Measurements from ENCODE around the gene CACNA1B.
"Not testable (repeated sequence)": the region's sequence is repeated elsewhere in the genome, so short reads cannot be mapped to it uniquely, and the experiment has no call there.

The CACNA1B gene

GRCh38 chr9:137866226-137867141 lies 11.1 kb upstream of the CACNA1B start:
- DNase-seq, result no peak

- DNase-seq, result no peak
These were observed 7.2 kb upstream of the CACNA1B start for GRCh38 chr9:137870432-137870831.

GRCh38 chr9:137872296-137872695 lies 5.3 kb upstream of the CACNA1B start:
- DNase-seq, result no peak

- no peak for DNase-seq
These were observed 4.2 kb upstream of the CACNA1B start for GRCh38 chr9:137873408-137873807.

GRCh38 chr9:137873858-137874362 lies 3.7 kb upstream of the CACNA1B start:
- no peak for DNase-seq

GRCh38 chr9:137875354-137875753 lies 2.2 kb upstream of the CACNA1B start:
- no peak for DNase-seq

GRCh38 chr9:137875846-137876245 lies 1.7 kb upstream of the CACNA1B start:
- no peak for DNase-seq

- DNase-seq, result no peak
These were observed 1.3 kb upstream of the CACNA1B start for GRCh38 chr9:137876269-137876668.

- DNase-seq, result no peak
These were observed 698 bp upstream of the CACNA1B start for GRCh38 chr9:137876781-137877386.

GRCh38 chr9:137878146-137878941 lies 762 bp downstream of the CACNA1B start:
- DNase-seq, result peak; percentile 51

GRCh38 chr9:137879052-137879451 lies 1.5 kb downstream of the CACNA1B start:
- DNase-seq, result no peak

- no peak for DNase-seq
These were observed 2.1 kb downstream of the CACNA1B start for GRCh38 chr9:137879566-137880150.

- DNase-seq, result no peak
These were observed 2.8 kb downstream of the CACNA1B start for GRCh38 chr9:137880160-137880975.

- no peak for DNase-seq
These were observed 3.5 kb downstream of the CACNA1B start for GRCh38 chr9:137880976-137881530.

GRCh38 chr9:137881591-137882505 lies 4.3 kb downstream of the CACNA1B start:
- no peak for DNase-seq

GRCh38 chr9:137882506-137882821 lies 4.9 kb downstream of the CACNA1B start:
- no peak for DNase-seq

- not testable (repeated sequence) for DNase-seq
These were observed 6.4 kb downstream of the CACNA1B start for GRCh38 chr9:137883977-137884376.

GRCh38 chr9:137884547-137884946 lies 7.0 kb downstream of the CACNA1B start:
- DNase-seq, result peak; percentile 32

- not testable (repeated sequence) for DNase-seq
These were observed 7.5 kb downstream of the CACNA1B start for GRCh38 chr9:137885121-137885520.

GRCh38 chr9:137888621-137889020 lies 11.0 kb downstream of the CACNA1B start:
- not testable (repeated sequence) for DNase-seq

- not testable (repeated sequence) for DNase-seq
These were observed 12.4 kb downstream of the CACNA1B start for GRCh38 chr9:137889966-137890365.

Data from stimulated activated CD4-positive, alpha-beta T cell treated with anti-CD3 and anti-CD28 coated beads, Interleukin-15, amount 100 ng/mL, for 24 hours (primary cell).